HG03432 (cell line): Measurements from ENCODE around the gene POP4.

Source experiments
- ATAC-seq: cut with Tn5 transposase; IDR thresholded peaks from one replicate; pipeline ENCODE4 v1.9.1; 2021; ENCODE audit warnings: mild to moderate bottlenecking, moderate library complexity; ENCODE audit not compliant: unreplicated experiment

The POP4 gene

DNA sequence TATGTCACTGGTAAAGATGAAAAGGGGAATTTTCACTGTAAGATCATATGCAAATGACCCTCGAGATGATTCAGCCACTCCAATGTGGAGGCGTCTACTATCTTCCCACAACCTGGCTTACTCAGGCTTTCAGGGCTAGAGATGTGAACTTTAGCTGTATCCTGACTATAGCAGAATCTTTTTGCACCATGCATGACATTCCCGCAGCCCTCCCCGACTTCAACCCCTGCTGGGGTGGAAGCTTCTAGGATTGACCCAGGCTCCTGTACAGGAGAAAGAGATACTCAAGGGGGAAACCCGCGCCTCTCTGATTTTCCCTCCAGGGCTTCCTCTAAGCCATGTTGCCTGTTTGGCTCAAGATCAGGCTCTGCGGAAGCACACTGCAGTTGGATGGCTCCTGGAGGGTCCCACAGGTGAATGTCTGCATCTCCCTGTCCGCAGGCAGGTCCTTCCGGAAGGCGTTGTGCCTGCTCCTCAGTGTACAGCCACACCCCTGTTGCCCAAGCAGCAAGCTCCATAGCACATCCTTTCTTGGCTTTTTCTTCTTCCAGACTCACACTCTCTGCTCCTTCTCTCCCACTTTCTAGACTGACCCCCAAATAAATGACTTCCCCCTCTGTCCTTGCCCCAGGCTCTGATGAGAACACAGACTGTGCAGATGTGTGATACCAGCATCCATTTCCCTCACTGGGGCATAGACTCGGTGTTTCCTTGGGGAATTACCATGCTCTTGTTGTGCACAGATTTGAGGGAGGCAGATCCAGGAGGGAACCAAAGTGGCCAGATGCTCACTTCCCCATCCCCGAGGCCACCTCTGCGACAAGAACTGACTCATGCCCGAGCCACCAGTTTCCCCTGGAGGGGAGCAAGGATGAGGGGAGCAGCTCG lies 29.1 kb upstream of the POP4 start:
- peak; percentile 78 for ATAC-seq

DNA sequence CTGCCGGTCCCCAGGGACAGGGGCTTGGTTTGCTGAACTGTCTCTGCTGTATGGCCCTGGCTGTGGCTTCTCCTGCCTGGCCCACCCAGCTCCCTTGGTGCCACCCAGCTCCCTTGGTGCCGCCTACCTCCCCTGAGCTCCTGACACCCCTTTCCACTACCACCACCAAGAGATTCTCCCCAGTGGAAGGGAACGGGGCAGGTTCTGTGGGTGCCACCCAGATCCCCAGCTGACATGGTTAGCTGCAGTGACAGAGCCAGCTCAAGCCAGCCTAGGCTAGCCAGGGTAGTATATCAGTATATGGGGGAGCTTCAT lies 28.5 kb upstream of the POP4 start:
- ATAC-seq, result no peak

DNA sequence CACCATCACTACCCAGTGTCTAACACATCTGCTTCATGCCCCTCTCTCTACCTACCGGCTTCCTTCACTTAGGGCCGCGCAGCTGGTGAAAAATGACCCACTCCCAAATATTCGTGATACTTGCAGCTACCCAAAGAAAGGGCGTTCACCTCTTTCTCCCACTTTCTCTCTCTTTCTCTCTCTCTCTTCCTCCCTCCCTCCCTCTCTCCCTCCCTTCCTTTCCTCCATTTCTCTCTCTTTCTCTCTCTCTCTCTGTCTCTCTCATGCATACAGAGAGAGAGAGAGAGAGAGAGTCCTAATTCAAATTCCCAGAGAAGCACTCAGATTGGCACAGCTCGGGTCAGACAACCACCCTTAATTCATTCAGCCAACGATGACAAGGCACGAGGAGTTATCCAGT lies 27.7 kb upstream of the POP4 start:
- no peak for ATAC-seq

GRCh38 chr19:29579308-29579910 lies 26.7 kb upstream of the POP4 start:
- ATAC-seq, result no peak

- no peak for ATAC-seq
Measured at GRCh38 chr19:29581398-29581797, 24.7 kb upstream of the POP4 start.

GRCh38 chr19:29583196-29583999 lies 22.7 kb upstream of the POP4 start:
- ATAC-seq, result no peak

- ATAC-seq, result no peak
Measured at GRCh38 chr19:29586401-29586800, 19.7 kb upstream of the POP4 start.

DNA sequence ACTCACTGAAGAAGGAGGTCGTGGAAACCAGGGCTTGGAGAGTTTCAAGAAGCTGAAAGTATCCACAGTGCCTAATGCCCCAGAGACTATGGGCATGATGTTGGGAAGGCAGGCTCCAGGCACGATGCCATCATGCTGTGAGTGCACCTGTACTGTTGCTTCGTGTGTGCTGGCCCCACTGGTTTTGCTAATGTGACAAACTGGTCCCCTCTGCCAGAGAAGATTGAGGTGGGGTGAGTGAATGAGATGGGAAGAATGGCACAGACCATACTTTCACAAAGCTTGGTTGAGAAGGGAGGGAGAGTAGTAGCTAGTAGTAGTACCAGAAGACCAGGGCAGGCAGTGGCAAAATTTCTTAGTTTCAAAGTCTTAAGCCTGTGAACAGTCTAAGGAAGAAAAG lies 19.0 kb upstream of the POP4 start:
- ATAC-seq, result peak; percentile 7

DNA sequence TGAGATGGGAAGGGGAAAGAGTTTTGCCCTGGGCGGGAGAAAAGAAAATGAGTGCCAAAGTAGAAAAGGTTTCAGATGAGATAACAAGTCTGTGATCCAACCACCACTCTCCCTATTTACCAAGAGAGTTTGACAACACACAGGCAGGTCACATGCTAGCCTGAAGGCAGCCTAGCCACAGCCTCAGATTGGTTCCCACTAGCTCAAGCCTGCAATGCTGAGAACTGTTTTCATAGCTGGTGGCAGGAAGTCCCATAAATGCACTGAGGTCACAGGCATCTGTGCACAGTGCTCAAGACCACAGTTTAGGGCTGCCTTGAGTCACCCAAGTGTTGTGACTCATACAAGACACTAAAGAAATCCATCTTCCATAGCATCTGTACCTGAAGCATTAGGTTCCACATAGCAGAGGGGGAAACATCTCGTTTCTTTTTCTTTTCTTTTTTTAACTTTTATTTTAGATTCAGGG lies 18.5 kb upstream of the POP4 start:
- peak; percentile 97 for ATAC-seq

- ATAC-seq, result no peak
Measured at GRCh38 chr19:29588095-29588494, 18.0 kb upstream of the POP4 start.

- ATAC-seq, result no peak
Measured at GRCh38 chr19:29590278-29590677, 15.8 kb upstream of the POP4 start.

DNA sequence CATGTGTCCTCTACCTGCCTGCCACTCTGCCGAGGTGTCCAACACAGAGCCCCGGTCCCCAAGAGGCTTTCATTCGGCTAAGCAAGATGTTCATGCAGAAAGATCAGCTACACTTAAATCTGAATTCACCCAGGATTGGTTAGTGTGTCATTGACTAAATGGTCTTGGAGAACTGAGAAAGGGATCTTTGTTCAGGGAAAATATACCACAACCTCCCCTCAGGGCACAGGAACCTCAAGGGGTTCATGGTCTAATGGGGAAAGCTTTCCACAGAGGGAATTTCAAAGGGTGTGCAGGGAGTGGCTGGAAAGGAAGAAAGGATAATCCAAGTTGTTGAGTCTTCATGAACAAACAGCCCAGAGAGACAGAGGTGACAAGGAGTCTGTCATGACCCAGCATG lies 14.4 kb upstream of the POP4 start:
- no peak for ATAC-seq

- no peak for ATAC-seq
Measured at GRCh38 chr19:29593869-29594268, 12.2 kb upstream of the POP4 start.

- ATAC-seq, result no peak
Measured at GRCh38 chr19:29596080-29596727, 9.9 kb upstream of the POP4 start.

- no peak for ATAC-seq
Measured at GRCh38 chr19:29596885-29597525, 9.1 kb upstream of the POP4 start.

- ATAC-seq, result no peak
Measured at GRCh38 chr19:29598036-29598435, 8.0 kb upstream of the POP4 start.

- ATAC-seq, result no peak
Measured at GRCh38 chr19:29598496-29598895, 7.6 kb upstream of the POP4 start.

GRCh38 chr19:29603308-29603707 lies 2.8 kb upstream of the POP4 start:
- ATAC-seq, result no peak

DNA sequence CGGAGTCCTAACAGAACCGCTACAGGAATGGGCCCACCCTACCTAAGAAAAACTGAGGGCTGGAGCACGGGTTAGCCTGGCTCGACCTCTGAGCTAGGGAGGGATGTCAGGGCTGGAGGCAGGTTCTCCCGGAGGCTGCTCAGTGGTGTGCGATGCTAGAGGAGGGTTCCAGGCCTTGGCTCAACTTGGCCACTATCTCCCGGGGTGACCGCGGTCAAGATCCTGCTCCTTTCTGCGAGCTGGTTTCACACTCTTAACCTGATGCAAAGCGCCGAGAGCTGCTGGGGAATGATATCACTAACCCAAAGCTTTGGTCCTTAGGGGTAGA lies 301 bp downstream of the POP4 start:
- no peak for ATAC-seq

DNA sequence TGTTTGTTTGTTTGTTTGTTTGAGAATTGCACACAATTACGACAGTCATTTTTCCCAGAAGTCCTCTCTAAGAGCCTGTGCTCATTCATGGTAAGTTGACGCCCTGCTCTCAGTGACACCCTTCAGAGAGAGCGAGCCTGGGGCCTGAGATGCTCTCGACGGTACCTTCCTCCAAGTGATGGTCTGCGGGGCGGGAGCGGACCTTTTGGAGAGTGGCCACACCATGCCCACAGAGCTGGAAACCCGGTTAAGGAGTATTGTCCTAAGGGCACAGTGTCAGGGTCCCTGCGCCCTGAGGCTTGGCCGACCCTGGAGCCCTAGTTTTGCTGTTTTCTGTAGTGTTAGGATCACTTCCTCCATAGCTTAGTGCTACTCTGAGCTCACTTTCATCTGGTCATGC lies 3.6 kb downstream of the POP4 start:
- no peak for ATAC-seq

- ATAC-seq, result no peak
Measured at GRCh38 chr19:29610213-29610573, 4.1 kb downstream of the POP4 start.
